Right cardiac atrium (tissue), 5 donors: ENCODE data around the gene ZCCHC8. TPM values are rescaled to one million over a fixed set of nuclear protein-coding genes. Genes with fewer than 3 reads are reported as not detected.

ENCODE experiments used
- ATAC-seq, 2 donors: fragments of 200-7000 bp; cut with Tn5 transposase; one replicate each; pipeline versions ENCODE4 v1.8.0 to v1.9.1; 2020; ENCODE audit warnings: moderate library complexity in 2 of 2, mild to moderate bottlenecking in 1 of 2
- DNase-seq, 3 donors: peaks; one replicate each; pipeline ENCODE4 v3.0.0-alpha.2; 2020
- H3K27ac ChIP-seq: one replicate; pipeline ENCODE4 v1.5.1; 2013; ENCODE audit warnings: mild to moderate bottlenecking, low read length, control low read depth, moderate library complexity
- H3K27me3 ChIP-seq: one replicate; pipeline ENCODE4 v1.6.1; 2013; ENCODE audit not compliant: control insufficient read depth, insufficient read depth
- H3K4me1 ChIP-seq: one replicate; pipeline ENCODE4 v1.6.1; 2013; ENCODE audit warnings: low read length; ENCODE audit not compliant: control insufficient read depth, insufficient read depth
- H3K4me3 ChIP-seq: one replicate; pipeline ENCODE4 v1.5.1; 2013; ENCODE audit warnings: low read length, control low read depth
- H3K9me3 ChIP-seq: one replicate; pipeline ENCODE4 v1.6.1; 2013; ENCODE audit warnings: low read length; ENCODE audit not compliant: control insufficient read depth
- WGBS: extraction: QIAGEN DNeasy Blood & Tissue Kit; methylation state at CpG from one replicate; pipeline ENCODE4 v1.1.7; 2013; 5-methylcytosine and 5-hydroxymethylcytosine counted together
- intact Hi-C, 4 donors: fragments of 100-400 bp; cut with DNase I; formaldehyde crosslinking; loops; one replicate each; pipeline versions ENCODE4 v1.11.0 to v1.14.0; 2022 to 2023
- long read RNA-seq, 4 donors: library from polyadenylated mRNA; unstranded; transcript quantifications; one replicate each; pipeline ENCODE4 v2.0.0, GENCODE V29; 2020 to 2021
- polyA plus RNA-seq: library from polyadenylated mRNA; stranded (reverse); fragments of 200-250 nt; gene quantifications from one replicate; pipeline ENCODE4 v1.2.3, GENCODE V29; 2013
- total RNA-seq, 4 donors: library from RNA; stranded (reverse); fragmentation: NEBNext Ultra II Directional; extraction: Animal tissue kit (Norgen Biotek cat#: 25700); gene quantifications; one replicate each; pipeline ENCODE4 v1.2.1, GENCODE V29; 2021
- donor health status: healthy with polysubstance abuse.
- donor health status: DM: no; HTN: yes; CAD: no.
- donor health status: DM: no; HTN: no; CAD: no.
- donor health status: DM: no; HTN: yes; CAD: no; lungs with severe emphysema.
- donor health status: DM: yes; HTN: yes; CAD: no.

ZCCHC8 gene
- total RNA-seq (10 to 100 TPM; 10.7 to 11.7 (median 10.8) TPM), polyA plus RNA-seq (11.6 TPM)
- long read RNA-seq, donor 1, transcript ZCCHC8-210 (14 exons, 2,955 nt), result major isoform, 8 of 11 reads
- long read RNA-seq, donor 1, partial matches to known transcripts, result 0 of 11 reads
- long read RNA-seq, donor 1, other reads (novel, unspliced or antisense), result 3 of 11 reads
- long read RNA-seq, donor 2, partial matches to known transcripts, result 0 of 3 reads
- long read RNA-seq, donor 2, other reads (novel, unspliced or antisense), result 0 of 3 reads
- long read RNA-seq, donor 3, transcript ZCCHC8-210 (14 exons, 2,955 nt), result major isoform, 18 of 24 reads
- long read RNA-seq, donor 3, partial matches to known transcripts, result 2 of 24 reads
- long read RNA-seq, donor 3, other reads (novel, unspliced or antisense), result 3 of 24 reads
- long read RNA-seq, donor 4, partial matches to known transcripts, result 0 of 7 reads
- long read RNA-seq, donor 4, other reads (novel, unspliced or antisense), result 2 of 7 reads

DNA sequence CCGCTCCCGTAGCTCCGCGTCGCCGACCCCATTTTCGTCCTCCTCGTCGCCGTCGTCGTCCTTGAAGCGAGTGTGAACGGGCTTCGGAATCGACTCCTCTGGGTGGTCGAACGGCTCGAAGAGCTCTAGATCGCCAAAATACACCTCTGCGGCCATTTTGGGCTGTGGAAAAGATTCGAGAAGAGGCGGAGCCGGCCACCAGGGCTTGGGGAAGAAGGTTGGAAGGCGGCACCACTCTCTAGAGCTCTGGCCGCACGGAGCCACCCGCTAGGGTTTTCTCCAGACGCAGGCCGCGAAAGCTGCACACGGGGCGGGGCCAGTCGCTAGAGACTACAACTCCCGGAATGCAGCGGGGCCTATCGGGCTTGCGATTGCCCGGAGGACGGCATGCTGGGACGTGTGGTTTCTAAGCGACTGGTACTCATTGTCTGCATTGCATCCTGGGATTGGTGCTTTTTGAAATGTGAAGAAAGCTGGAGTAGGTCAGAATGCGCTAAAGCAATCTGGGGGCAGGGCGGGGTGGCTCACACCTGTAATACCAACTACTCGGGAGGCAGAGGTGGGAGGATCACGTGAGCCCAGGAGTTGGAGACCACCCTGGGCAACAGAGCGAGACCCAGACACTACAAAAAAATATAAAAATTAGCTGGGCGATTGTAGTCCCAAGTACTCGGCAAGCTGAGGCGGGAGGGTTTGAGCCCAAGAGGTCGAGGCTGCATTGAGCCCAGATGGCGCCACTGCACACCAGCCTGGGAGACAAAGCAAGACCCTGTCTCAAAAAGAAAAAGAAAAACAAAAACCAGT lies at the start of gene ZCCHC8:
Gene ZCCHC8, minus strand, starts transcription at position 248 of the 804 bp plus-strand sequence. Its CDS starts 92 bp downstream, at position 156.
- peak within 1 kb of the TSS; percentile 47 for H3K4me3 ChIP-seq
- intact Hi-C loops, result no loop called here
- ATAC-seq, result peak; percentile 99
- no peaks in the 10 kb centered on the region for H3K9me3 ChIP-seq
- peak within 1 kb of the TSS; percentile 76 for H3K27ac ChIP-seq
- 2% methylated on average over 52 of the region's 52 CpGs for WGBS
- no peaks in the 10 kb centered on the region for H3K27me3 ChIP-seq
- DNase-seq, result peak; percentile 98 to 99 (median 98)
- no peaks in the 10 kb centered on the region for H3K4me1 ChIP-seq

DNA sequence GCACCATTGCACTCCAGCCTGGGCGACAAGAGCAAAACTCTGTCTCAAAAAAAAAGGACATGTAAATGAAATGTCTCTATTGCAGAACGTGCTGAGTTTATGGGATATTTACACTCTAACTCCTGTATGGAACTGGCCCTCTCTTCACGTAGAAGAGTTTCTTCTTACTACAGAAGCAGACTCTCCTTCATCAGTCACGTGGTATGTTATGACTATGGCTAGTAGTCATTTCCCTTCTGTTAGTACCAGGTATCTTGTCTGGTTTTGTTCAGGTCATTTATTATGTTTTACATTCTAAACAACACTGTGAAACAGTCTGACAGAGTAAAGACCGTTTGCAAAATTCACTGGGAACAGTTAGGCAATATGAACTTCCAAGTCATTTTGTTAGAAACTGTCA lies 46.6 kb upstream of the ZCCHC8 start:
- intact Hi-C loops, result no loop called here
- Histone ChIP-seq H3K9me3 (no peaks in the 10 kb centered on the region), H3K4me3 (no peak overlapping the region), H3K4me1 (no peaks in the 10 kb centered on the region), H3K27me3 (no peaks in the 10 kb centered on the region), H3K27ac (no peak overlapping the region)
- ATAC-seq (no peak), DNase-seq (no peak)
- WGBS, result 87% methylated on average over 5 of the region's 5 CpGs

DNA sequence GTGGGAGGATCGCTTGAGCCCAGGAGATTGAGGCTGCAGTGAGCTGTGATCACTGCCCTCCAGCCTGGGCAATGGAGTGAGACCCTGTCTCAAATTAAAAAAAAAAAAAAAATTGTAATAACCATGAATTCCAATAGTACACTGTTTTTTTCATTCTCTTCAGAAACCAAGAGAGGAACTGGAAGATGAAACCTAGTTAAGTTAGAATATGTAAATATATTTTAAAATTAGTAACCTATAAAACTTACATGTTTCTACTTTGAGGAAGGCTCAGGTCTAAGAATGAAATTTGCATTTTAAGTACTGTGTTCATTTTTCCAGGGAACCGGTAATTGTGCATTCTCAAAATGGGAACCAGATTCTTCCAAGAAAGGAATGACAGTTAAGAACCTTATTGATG lies 45.1 kb upstream of the ZCCHC8 start:
- intact Hi-C loops, result no loop called here
- no peak overlapping the region for H3K27ac ChIP-seq
- over 99% methylated on average over 2 of the region's 2 CpGs for WGBS
- H3K9me3 ChIP-seq, result no peaks in the 10 kb centered on the region
- DNase-seq, result no peak
- ATAC-seq, result no peak
- no peaks in the 10 kb centered on the region for H3K4me1 ChIP-seq
- no peak overlapping the region for H3K4me3 ChIP-seq
- H3K27me3 ChIP-seq, result no peaks in the 10 kb centered on the region

GRCh38 chr12:122544537-122544936 lies 43.8 kb upstream of the ZCCHC8 start:
- H3K4me3 ChIP-seq, result no peak overlapping the region
- 95% methylated on average over 2 of the region's 2 CpGs for WGBS
- no peaks in the 10 kb centered on the region for H3K9me3 ChIP-seq
- no peaks in the 10 kb centered on the region for H3K27me3 ChIP-seq
- no peak overlapping the region for H3K27ac ChIP-seq
- intact Hi-C loops, result no loop called here
- no peak for DNase-seq
- ATAC-seq, result no peak
- no peaks in the 10 kb centered on the region for H3K4me1 ChIP-seq

- WGBS, result 96% methylated on average over 5 of the region's 5 CpGs
Observed at GRCh38 chr12:122538496-122538895, 37.8 kb upstream of the ZCCHC8 start.

GRCh38 chr12:122537021-122537420 lies 36.3 kb upstream of the ZCCHC8 start:
- 97% methylated on average over 4 of the region's 4 CpGs for WGBS
- no peak for ATAC-seq

More at GRCh38 chr12:122538496-122538895, 37.8 kb upstream of the ZCCHC8 start:
- intact Hi-C loops, result no loop called here
- ATAC-seq, result no peak
- Histone ChIP-seq H3K4me3 (no peak overlapping the region), H3K4me1 (no peaks in the 10 kb centered on the region), H3K27me3 (no peaks in the 10 kb centered on the region), H3K9me3 (no peaks in the 10 kb centered on the region), H3K27ac (no peak overlapping the region)
- no peak for DNase-seq

DNA sequence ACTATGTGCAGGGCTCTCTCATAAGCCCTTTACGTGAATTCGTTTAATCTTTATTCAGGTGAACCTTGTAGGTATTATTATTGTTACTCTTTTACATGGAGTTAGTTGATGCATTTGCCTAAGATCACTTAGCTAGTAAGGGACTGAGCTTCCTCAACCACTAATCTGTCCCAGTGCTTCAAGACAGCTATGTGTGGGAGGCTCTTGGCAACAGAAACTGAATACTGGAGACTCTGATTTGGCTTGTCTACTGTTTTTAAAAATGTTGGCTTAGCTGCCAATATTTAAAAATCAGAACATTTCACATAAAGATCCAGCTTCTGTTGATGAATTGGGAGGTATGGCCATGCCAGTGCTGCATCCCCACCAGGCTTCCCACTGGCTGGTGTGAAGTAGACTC lies 33.1 kb upstream of the ZCCHC8 start:
- Histone ChIP-seq H3K27ac (no peak overlapping the region), H3K27me3 (no peaks in the 10 kb centered on the region), H3K4me1 (no peaks in the 10 kb centered on the region), H3K4me3 (no peak overlapping the region), H3K9me3 (no peaks in the 10 kb centered on the region)
- WGBS, result 83% methylated on average over 2 of the region's 2 CpGs
- no peak for DNase-seq
- intact Hi-C loops, result no loop called here
- ATAC-seq, result no peak

More at GRCh38 chr12:122537021-122537420, 36.3 kb upstream of the ZCCHC8 start:
- Histone ChIP-seq H3K27me3 (no peaks in the 10 kb centered on the region), H3K4me1 (no peaks in the 10 kb centered on the region), H3K27ac (no peak overlapping the region), H3K4me3 (no peak overlapping the region), H3K9me3 (no peaks in the 10 kb centered on the region)
- DNase-seq, result no peak
- intact Hi-C loops, result no loop called here

DNA sequence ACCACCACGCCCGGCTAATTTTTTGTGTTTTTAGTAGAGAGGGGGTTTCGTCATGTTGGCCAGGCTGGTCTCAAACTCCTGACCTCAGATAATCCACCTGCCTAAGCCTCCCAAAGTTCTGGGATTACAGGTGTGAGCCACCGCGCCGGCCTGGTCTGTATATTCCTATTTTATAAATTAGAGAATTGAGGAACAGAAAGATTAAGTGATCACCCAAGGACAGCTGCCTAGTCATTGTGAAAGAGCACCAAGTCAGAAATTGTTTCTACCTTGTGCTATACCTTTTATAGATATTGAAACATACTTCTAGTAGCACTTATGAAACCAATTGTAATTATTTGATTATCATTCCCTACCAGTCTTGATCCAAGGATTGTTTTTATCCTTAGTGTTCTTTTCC lies 28.3 kb upstream of the ZCCHC8 start:
- Histone ChIP-seq H3K27me3 (no peaks in the 10 kb centered on the region), H3K4me3 (no peak overlapping the region), H3K4me1 (peaks cover 2% of the 10 kb centered on the region), H3K27ac (no peak overlapping the region), H3K9me3 (no peaks in the 10 kb centered on the region)
- intact Hi-C loops, result no loop called here
- ATAC-seq, result no peak
- no peak for DNase-seq
- WGBS, result 98% methylated on average over 6 of the region's 6 CpGs

GRCh38 chr12:122528582-122528981 lies 27.9 kb upstream of the ZCCHC8 start:
- no peak overlapping the region for H3K27ac ChIP-seq
- no peak for ATAC-seq
- peaks cover 2% of the 10 kb centered on the region for H3K4me1 ChIP-seq
- WGBS, result 93% methylated on average over 7 of the region's 7 CpGs
- intact Hi-C loops, result no loop called here
- no peaks in the 10 kb centered on the region for H3K27me3 ChIP-seq
- H3K4me3 ChIP-seq, result no peak overlapping the region
- H3K9me3 ChIP-seq, result no peaks in the 10 kb centered on the region
- no peak for DNase-seq

- no peak for ATAC-seq
- WGBS, result under 1% methylated on average over 21 of the region's 21 CpGs
- Histone ChIP-seq H3K9me3 (no peaks in the 10 kb centered on the region), H3K4me3 (peak overlapping the region; percentile 78), H3K27ac (peak overlapping the region; percentile 18), H3K27me3 (no peaks in the 10 kb centered on the region), H3K4me1 (peaks cover 5% of the 10 kb centered on the region)
- intact Hi-C loops, result no loop called here
- no peak for DNase-seq
Observed at GRCh38 chr12:122527478-122527944, 26.8 kb upstream of the ZCCHC8 start.
